HTR-8/SVneo (cell line): Measurements from ENCODE around the gene CTU1.
"Not testable (repeated sequence)": the region's sequence is repeated elsewhere in the genome, so short reads cannot be mapped to it uniquely, and the experiment has no call there.

Source experiments
- DNase-seq: peaks from one replicate; pipeline ENCODE4 v3.0.0; 2011; ENCODE audit warnings: low spot score, mixed read lengths; ENCODE audit not compliant: insufficient read length
- FAIRE-seq: peaks from 2 replicates; lab custom pipeline; 2011; peaks lifted over from hg19 to GRCh38; lab: Jason Lieb, UNC

The CTU1 gene

DNA sequence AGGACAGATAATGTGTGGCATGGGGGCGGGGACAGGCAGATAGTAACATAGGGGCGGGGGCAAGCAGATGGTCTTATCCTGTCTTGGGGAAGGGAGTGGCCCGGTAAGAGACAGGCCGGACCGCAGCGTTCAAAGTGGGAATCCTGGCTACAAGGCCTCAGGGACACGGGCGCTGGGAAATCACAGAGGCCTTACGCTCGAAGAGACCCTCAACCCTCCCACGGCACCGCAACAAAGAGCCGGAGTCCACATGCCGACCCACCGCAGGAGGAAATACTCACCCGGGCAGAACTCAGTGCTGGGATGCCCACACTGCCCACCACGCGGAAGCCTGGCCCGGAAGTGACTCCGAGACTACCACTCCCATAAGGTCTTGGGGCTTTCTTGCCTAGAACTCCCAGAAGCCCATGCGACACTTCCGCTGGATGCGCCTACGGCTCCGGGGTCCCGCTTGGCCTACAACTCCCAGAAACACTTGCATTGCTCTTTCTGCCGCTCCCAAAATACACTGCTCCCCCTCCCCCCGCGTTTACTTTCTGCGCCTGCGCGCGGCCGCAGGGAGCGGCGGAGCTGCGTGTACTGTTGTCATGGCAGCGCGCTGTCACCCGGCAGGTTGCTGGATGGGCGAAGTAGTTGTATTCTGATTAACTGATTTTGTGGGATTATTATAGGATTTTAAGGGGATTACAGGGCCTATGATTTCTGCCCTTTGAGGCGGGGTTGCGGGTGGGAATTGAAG is at the start of gene CTU1:
TSS of gene CTU1 (minus strand) at position 344 of the 739 bp plus-strand sequence. CDS start 3,840 bp downstream, outside the sequence.
- peak; percentile 98 for DNase-seq
- FAIRE-seq, result peak; percentile 89

DNA sequence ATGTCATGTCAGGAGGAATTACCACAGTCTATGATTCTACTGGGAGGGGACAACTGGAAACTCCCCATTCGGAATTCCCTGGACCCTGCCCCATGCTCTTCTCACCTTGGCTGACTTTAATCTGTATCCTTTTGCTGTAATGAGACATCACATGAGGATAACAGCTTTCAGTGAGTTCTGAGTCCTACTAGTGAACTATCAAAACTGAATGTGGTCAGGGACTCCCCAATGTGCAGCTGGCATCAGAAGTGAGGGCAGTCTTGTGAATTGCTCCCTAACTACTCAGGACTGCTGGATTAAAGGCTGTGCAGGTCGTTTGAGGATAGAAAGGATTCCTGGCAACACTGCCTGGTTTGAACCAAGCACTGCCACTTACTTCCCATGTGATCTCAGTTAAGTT is 49.1 kb upstream of the CTU1 start:
- FAIRE-seq, result no peak
- no peak for DNase-seq

DNA sequence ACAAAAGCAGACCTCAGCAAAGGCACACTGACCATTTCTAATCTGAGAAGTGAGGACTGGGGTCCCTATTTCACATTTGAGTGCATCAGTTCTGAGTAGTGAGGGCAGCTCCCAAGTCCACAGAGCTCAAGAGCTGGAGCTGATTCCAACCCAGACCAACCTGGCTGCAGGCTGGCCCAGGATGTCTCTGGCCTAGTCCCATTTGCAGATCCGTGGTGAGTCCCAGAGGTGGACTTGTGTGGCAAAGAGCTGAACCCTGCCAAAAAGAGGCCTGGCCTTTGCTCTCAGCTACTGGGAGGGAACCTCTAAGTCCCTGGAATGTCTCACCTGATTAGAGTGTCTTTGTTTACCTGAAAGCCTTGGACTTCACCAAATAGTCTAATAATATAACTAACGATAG is 48.5 kb upstream of the CTU1 start:
- no peak for FAIRE-seq
- DNase-seq, result no peak

- no peak for DNase-seq
- FAIRE-seq, result no peak
Observed at GRCh38 chr19:51150627-51151026, 42.4 kb upstream of the CTU1 start.

DNA sequence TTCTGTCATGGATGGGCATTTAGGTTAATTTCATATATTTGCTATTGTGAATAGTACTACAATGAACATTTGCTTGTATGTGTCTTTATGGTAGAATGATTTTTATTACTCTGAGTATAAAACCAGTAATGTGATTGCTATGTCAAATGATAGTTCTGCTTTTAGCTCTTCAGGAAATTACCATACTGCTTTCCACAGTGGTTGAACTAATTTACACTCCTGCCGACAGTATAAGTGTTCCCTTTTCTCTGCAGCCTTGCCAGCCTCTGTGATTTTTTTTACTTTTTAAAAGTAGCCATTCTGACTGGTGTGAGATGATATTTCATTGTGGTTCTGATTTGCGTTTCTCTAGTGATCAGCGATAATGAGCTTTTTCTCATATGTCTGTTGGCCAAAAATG is 40.4 kb upstream of the CTU1 start:
- no peak for FAIRE-seq
- no peak for DNase-seq

GRCh38 chr19:51147663-51148062 is 39.5 kb upstream of the CTU1 start:
- no peak for FAIRE-seq
- no peak for DNase-seq

- DNase-seq, result no peak
- no peak for FAIRE-seq
Observed at GRCh38 chr19:51146751-51147150, 38.5 kb upstream of the CTU1 start.

DNA sequence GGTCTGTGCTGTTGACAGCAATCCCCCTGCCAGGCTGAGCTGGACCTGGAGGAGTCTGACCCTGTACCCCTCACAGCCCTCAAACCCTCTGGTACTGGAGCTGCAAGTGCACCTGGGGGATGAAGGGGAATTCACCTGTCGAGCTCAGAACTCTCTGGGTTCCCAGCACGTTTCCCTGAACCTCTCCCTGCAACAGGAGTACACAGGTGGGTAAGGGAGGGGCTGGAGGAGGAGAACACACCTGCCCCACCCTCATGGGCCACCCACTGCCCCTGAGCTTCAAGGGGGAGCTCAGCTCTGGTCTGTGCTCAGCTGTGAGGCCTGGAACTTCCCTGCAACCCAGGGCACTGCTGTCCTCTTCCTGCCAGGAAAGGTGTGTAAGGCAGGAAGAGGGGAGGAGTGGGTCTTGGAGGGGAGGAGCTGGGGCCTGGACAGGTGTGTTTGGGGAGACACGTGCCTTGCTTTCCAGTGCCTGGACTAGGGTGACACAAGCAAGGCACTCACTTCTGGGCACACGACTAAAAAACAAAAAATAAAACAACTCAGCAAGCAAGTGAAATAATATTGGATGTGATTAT is 37.8 kb upstream of the CTU1 start:
- DNase-seq, result no peak
- FAIRE-seq, result no peak

DNA sequence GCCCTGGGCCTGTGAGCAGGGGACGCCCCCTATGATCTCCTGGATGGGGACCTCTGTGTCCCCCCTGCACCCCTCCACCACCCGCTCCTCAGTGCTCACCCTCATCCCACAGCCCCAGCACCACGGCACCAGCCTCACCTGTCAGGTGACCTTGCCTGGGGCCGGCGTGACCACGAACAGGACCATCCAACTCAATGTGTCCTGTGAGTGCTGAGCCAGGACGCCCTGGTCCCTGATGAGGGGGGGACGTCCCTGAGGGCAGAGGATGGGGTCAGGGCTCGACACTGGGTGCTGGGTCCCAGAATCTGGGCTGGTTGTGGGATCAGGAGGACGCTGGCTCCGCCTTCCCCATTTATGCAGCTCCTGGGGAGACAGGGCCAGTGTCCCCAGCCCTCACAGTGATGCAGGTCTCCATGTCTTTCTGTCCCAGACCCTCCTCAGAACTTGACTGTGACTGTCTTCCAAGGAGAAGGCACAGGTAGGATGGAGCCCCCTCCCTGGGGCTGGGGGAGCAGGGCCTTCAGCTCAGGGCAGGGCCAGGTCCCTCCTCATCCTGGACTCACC is 36.4 kb upstream of the CTU1 start:
- FAIRE-seq (no peak), DNase-seq (no peak)

DNA sequence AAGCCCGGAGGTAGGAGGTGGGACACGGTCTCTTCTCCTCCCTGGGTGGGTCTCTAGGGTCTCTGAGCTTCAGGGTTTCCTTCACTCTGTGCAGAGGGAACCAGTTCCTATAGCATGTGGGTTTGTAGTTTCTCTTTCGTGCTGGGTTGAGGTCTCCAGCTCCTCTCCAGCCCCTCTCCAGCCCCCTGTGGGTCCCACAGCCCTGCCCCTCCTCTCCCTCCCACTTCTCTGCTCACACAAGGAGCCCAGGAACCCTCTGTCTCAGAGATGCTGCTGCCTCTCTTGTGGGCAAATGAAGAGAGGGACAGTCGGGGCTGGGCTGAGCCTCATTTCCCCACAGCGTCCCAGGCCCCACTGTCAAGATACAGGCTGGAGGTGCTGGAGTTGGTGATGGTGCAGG is 35.3 kb upstream of the CTU1 start:
- DNase-seq, result no peak
- FAIRE-seq, result no peak

- not testable (repeated sequence) for DNase-seq
- FAIRE-seq, result peak; percentile 88
Observed at GRCh38 chr19:51142809-51143475, 34.7 kb upstream of the CTU1 start.

DNA sequence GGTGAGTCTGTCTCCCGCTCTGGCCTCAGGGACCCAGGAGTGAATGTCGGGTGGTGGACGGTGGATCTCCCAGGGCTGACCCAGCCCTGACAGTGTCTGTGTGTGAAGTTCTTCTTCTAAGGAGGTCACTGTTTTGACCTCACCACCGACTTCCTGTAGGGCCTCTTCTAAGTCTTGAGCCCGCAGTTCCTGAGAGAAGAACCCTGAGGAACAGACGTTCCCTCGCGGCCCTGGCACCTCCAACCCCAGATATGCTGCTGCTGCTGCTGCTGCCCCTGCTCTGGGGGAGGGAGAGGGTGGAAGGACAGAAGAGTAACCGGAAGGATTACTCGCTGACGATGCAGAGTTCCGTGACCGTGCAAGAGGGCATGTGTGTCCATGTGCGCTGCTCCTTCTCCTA is 33.9 kb upstream of the CTU1 start, which contains the start of gene SIGLEC7:
TSS of gene SIGLEC7 (plus strand) at position 183 of the 400 bp plus-strand sequence. CDS start at position 252, 69 bp downstream.
- no peak for FAIRE-seq
- no peak for DNase-seq

GRCh38 chr19:51141181-51141580 is 33.0 kb upstream of the CTU1 start:
- FAIRE-seq (no peak), DNase-seq (no peak)

- FAIRE-seq, result no peak
- no peak for DNase-seq
Observed at GRCh38 chr19:51140441-51140840, 32.2 kb upstream of the CTU1 start.

GRCh38 chr19:51139299-51140014 is 31.2 kb upstream of the CTU1 start:
- DNase-seq (no peak), FAIRE-seq (no peak)

DNA sequence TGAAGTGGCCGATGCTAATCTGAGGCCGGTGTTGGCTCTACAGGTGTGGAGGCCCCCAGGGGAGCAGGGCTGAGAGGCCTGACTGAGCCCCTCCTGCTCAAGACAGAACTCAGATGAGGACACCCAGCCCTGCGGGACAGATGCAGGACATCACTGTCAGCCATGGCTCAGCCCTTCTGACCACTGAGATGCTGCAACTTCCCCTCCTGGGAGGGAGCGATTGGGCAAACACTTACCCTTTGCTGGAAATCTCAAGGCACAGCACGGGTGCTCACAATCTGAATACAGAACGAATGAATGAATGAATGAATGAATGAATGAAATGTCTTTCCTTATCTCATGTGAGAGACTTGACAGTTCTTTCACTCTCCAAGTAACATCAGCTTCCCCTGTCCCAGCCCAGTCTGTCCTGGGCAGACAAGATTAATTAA is 30.4 kb upstream of the CTU1 start:
- no peak for DNase-seq

DNA sequence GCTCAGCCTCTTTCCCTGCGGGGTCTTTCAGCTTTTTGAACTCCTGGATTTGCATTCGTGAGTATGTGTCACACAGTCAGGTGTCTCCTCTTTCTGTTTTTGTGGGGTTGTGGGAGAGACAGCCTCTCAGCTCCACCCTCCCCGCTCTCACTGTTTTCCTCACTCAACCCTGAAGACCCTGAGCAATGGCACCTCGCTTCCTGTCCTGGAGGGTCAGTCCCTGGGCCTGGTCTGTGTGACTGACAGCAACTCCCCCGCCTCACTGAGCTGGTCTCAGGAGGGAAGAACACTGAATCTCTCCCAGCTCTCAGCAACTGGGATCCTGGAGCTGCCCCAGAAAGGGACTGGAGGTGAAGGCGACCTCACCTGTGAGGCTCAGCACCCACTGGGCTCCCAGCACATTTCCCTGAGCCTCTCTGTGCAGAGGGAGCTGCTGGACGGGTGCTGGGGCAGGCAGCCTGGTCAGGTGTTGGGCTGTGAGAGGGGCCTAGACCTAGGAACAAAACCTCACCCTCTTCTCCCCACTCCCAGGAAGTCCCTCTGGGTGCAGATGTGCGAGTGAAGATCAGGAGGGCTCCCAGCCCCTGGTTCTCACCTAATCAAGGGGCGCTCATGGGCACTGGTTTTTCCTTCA is 29.7 kb upstream of the CTU1 start:
- no peak for DNase-seq
- FAIRE-seq, result no peak

More for the DNA sequence above, 30.4 kb upstream of the CTU1 start:
- no peak for FAIRE-seq

- FAIRE-seq (no peak), DNase-seq (no peak)
Observed at GRCh38 chr19:51136851-51137551, 28.8 kb upstream of the CTU1 start.
